HG02973 (cell line): Measurements from ENCODE around the gene ZNF565.
"Not testable (repeated sequence)": the region's sequence is repeated elsewhere in the genome, so short reads cannot be mapped to it uniquely, and the experiment has no call there.

Experiments
- ATAC-seq: cut with Tn5 transposase; IDR thresholded peaks from one replicate; pipeline ENCODE4 v1.9.1; 2021; ENCODE audit warnings: moderate library complexity; ENCODE audit not compliant: unreplicated experiment

Gene ZNF565

GRCh38 chr19:36214386-36215275 is at the start of gene ZNF565, which contains the start of gene ZNF146:
TSS of gene ZNF565 (minus strand) at chr19:36214665. CDS start at chr19:36201985, 12,680 bp downstream.
TSS of gene ZNF146 (plus strand) at chr19:36215106. CDS start at chr19:36236441, 21,335 bp downstream.
- peak; percentile 89 for ATAC-seq

GRCh38 chr19:36259211-36259610 is 44.7 kb upstream of the ZNF565 start:
- no peak for ATAC-seq

- no peak for ATAC-seq
Observed at GRCh38 chr19:36258028-36258875, 43.8 kb upstream of the ZNF565 start.

GRCh38 chr19:36257520-36257876 is 43.0 kb upstream of the ZNF565 start:
- no peak for ATAC-seq

- ATAC-seq, result no peak
Observed at GRCh38 chr19:36256853-36257519, 42.5 kb upstream of the ZNF565 start.

GRCh38 chr19:36256064-36256463 is 41.6 kb upstream of the ZNF565 start:
- no peak for ATAC-seq

- ATAC-seq, result no peak
Observed at GRCh38 chr19:36255316-36255715, 40.9 kb upstream of the ZNF565 start.

GRCh38 chr19:36254848-36255247 is 40.4 kb upstream of the ZNF565 start:
- ATAC-seq, result no peak

- ATAC-seq, result no peak
Observed at GRCh38 chr19:36252047-36252446, 37.6 kb upstream of the ZNF565 start.

- no peak for ATAC-seq
Observed at GRCh38 chr19:36246006-36246481, 31.6 kb upstream of the ZNF565 start.

GRCh38 chr19:36245210-36246005 is 30.9 kb upstream of the ZNF565 start:
- ATAC-seq, result no peak

- no peak for ATAC-seq
Observed at GRCh38 chr19:36244066-36244465, 29.6 kb upstream of the ZNF565 start.

GRCh38 chr19:36236946-36237310 is 22.5 kb upstream of the ZNF565 start:
- ATAC-seq, result no peak

- ATAC-seq, result no peak
Observed at GRCh38 chr19:36236304-36236945, 22.0 kb upstream of the ZNF565 start.

- not testable (repeated sequence) for ATAC-seq
Observed at GRCh38 chr19:36233626-36234025, 19.2 kb upstream of the ZNF565 start.

GRCh38 chr19:36225219-36225892 is 10.9 kb upstream of the ZNF565 start:
- no peak for ATAC-seq

- ATAC-seq, result no peak
Observed at GRCh38 chr19:36222503-36222902, 8.0 kb upstream of the ZNF565 start.

GRCh38 chr19:36221474-36221873 is 7.0 kb upstream of the ZNF565 start:
- ATAC-seq, result no peak
